GM12801 (cell line): ENCODE measurements around the gene CD300LF.

ENCODE experiments used
- TF ChIP-seq, protein P1 (sequence below): IDR thresholded peaks from one replicate; pipeline ENCODE4 v1.5.1; 2011; ENCODE audit warnings: control low read depth; ENCODE audit not compliant: insufficient read length; ENCODE audit errors: extremely low read depth

The CD300LF gene

GRCh38 chr17:74682471-74683190, 30.1 kb downstream of the CD300LF start:
- TF ChIP-seq, protein P1, sequence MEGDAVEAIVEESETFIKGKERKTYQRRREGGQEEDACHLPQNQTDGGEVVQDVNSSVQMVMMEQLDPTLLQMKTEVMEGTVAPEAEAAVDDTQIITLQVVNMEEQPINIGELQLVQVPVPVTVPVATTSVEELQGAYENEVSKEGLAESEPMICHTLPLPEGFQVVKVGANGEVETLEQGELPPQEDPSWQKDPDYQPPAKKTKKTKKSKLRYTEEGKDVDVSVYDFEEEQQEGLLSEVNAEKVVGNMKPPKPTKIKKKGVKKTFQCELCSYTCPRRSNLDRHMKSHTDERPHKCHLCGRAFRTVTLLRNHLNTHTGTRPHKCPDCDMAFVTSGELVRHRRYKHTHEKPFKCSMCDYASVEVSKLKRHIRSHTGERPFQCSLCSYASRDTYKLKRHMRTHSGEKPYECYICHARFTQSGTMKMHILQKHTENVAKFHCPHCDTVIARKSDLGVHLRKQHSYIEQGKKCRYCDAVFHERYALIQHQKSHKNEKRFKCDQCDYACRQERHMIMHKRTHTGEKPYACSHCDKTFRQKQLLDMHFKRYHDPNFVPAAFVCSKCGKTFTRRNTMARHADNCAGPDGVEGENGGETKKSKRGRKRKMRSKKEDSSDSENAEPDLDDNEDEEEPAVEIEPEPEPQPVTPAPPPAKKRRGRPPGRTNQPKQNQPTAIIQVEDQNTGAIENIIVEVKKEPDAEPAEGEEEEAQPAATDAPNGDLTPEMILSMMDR = no peak

DNA sequence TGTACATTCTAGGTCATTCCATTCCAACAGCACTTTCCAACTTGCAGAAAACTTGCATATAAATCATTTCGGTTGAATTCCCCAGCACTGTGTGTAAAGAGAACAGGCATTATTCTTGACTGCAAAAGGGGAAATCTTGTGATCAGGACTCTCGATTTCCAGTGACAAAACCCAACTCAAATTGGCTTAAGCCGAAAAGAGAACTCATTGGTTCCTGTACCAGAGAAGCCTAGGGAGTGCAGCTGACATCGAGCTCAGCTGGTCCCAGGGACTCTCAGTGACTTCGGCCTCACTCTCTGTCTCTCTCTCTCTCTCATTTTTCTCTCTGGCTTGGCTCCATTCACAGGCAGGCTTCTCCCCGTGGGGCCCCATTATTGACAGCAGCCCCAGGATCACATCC, 30.7 kb downstream of the CD300LF start:
- TF ChIP-seq, protein P1 = no peak

- TF ChIP-seq, protein P1 = no peak
Measured at GRCh38 chr17:74680941-74681340, 31.8 kb downstream of the CD300LF start.

DNA sequence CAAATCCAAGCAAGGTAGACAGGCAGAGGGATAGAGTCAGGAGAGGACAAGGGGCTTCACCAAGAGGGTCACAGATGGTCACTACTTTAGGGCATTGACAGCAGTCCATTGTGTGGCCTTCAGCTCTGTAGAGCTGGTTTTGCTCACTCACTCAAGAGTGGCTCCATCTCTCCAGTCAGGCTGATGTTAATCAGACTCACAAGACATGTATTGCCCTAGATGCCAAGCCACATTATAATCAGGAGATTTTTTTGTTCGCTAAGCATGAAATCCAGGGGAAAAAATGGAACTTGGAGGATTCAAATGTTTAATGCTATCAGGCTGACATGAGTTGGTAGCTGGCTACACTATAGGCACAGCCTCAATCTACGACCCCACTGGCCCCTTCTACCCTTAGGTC, 32.5 kb downstream of the CD300LF start:
- TF ChIP-seq, protein P1 = no peak

GRCh38 chr17:74679374-74679773, 33.3 kb downstream of the CD300LF start:
- TF ChIP-seq, protein P1 = no peak

GRCh38 chr17:74678541-74678940, 34.2 kb downstream of the CD300LF start:
- TF ChIP-seq, protein P1 = no peak

DNA sequence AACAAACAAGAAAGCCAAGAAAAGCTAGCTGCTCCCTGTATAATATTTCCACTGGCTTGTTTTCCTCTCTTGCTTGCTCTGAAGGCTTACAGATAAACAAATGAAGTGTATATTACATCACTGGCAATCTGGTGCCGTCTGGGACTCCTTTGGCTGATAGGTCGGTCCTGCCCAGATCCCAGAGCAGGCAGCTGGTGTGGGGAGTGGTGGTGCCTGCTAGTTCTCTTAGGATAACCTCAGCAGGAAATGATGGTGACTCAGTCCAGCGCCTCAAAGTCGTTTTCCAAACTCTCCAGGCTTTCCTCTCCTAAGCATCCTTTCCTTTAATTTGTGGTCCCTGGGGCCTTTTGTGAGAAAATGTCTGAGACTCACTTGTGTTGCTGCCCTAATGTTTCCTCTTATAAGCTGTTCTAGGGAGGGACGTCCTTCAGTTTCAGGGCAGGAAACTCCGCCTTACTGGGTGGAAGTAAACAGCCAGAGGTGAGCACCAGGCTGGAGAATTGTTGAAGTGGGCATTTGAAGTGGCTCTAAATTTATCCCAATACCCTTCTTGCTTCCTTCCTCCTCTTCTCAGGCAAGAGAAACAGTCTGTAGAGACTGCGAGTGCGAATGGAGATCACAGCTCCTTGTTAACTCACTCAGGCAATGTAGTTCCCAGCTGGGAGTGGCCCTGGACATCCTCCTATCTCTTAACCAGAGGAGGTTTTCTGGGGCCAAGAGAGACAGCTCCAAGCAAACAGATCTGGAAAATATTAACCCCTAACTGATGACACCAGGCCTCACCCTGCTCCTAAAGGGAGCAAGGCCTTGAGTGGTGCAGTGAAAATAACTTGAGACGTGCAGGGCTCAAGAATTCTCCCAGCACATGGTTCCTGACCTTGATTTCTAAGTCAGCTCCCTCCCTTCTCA, 34.9 kb downstream of the CD300LF start:
- TF ChIP-seq, protein P1 = no peak
